GM18873 (cell line): ENCODE results near the gene CISD3.

Experiments
- ATAC-seq: cut with Tn5 transposase; IDR thresholded peaks from one replicate; pipeline ENCODE4 v1.9.1; 2021; ENCODE audit warnings: mild to moderate bottlenecking, moderate library complexity, moderate number of reproducible peaks; ENCODE audit not compliant: unreplicated experiment, low FRiP score

The CISD3 gene, protein sequence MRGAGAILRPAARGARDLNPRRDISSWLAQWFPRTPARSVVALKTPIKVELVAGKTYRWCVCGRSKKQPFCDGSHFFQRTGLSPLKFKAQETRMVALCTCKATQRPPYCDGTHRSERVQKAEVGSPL

DNA sequence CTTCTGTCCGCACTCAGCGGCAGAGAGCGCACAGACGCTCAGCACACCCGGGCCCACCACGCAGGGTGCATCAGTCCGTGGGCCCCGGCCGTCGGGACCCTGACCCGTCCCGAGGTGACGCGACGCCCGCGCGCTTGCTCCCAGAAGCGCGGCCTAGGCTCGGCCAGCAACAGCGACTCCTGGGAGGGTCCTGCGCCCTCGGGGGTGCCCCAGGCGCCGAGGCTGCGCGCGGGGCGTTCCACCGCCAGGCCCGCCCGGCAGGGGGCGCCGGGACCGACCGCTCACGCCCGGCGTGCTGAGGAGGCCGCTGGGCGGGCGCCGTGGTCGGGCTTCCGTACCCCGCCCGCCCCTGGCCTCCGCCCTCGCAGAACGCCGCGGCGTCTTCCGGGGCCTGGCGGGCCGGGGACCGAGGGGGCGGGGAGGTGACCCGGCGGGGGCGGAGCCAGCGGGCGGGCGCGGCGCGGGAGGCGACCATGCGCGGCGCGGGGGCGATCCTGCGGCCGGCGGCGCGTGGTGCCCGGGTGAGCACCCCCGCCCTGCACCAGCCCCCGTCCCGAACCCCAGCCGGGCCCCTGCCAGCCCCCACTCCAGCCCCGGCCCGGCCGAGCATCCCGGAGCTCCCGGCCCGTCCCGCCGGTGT is at the start of gene CISD3:
CISD3 (plus strand) TSS at position 456 of the 640 bp plus-strand sequence; CDS start at position 474, 18 bp downstream.
- ATAC-seq, result no peak

DNA sequence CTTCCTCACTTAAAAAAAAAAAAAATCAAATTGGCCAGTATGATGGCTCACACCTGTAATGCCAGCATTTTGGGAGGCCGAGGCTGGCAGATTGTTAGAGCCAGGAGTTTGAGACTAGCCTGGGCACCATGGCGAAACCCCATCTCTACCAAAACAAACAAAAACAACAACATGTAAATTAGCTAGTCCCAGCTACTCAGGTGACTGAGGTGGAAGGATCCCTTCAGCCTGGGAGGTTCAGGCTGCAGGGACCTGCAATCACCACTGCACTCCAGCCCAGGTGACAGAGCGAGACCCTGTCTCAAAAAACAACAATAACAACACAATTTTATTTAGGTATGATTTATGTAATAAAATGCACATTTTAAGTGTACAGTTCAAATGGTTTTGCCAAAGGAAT is 49.0 kb upstream of the CISD3 start:
- no peak for ATAC-seq

DNA sequence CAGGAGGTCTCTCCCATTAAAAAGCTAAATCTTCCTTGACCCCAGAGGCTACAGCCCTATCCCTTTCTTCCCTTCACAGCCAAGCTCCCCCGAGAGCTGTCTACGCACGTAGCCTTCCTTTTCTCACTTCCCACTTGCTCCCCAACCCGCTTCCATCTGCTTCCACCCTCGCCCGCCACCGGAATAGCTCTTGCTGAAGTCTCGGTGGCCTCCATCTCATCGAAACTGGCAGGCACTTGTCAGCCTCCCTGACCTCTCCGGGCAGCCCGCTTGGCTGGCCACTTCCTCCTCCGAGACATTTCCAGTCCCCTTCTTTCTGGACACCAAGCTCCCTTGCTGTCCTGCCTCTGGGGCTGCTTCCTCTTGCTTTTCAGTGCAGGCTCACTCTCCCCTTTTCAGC is 44.6 kb upstream of the CISD3 start:
- no peak for ATAC-seq

DNA sequence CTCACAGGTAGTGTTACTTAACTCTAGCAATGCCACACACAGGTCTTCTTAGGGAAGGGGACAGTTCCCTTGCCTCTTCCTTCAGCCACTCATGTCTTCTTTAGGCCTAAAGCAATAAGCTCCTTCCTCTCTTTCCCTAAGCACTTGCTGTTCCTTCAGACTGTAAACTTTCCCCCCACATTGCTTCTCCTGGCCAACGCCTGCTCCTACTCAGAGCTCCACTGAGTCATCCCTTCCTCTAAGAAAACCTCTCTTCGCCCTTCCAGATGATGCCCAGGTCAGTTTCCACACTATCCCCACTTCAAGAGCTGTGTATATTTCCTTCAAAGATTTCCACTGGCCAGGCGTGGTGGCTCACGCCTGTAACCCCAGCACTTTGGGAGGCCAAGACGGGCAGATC is 42.9 kb upstream of the CISD3 start:
- ATAC-seq, result no peak

DNA sequence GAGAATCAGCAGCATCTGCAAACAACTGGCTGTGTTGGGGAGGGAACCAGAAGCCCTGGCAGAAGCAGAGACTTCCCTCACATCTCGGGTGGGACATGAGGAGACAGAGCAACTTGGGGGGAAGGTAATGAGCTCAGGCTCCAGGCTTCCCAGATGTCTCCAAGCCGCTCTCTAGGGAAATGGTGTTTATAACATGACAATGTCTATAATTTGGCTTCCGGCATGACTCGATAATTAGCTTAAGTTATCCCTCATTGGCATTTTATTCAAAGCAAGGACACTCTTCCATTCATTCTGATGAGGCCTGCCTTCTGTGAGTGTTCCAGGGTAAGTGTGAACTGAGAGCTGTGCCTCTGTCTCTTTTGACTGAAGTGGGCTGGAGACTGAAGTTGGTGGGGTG is 39.8 kb upstream of the CISD3 start:
- ATAC-seq, result no peak

DNA sequence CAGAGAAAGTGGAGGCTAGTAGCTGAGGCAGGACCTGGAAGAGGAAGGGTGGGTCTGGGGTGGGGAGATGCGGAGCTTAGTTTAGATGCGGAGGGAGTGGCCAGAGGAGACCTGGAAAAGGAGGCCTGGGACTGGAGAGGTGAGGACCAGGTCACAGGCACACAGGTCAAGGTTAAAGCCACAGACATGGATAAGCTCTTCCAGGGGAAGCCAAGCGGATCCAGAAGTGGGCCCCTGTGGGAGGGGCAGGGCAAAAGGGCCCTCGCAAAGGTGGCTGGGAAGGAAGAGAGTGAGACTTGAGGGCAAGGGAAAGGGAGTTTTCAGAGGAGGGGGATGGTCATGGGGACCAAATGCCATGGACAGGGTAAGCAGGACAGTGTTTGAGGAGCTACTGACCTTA is 39.0 kb upstream of the CISD3 start:
- ATAC-seq, result no peak

DNA sequence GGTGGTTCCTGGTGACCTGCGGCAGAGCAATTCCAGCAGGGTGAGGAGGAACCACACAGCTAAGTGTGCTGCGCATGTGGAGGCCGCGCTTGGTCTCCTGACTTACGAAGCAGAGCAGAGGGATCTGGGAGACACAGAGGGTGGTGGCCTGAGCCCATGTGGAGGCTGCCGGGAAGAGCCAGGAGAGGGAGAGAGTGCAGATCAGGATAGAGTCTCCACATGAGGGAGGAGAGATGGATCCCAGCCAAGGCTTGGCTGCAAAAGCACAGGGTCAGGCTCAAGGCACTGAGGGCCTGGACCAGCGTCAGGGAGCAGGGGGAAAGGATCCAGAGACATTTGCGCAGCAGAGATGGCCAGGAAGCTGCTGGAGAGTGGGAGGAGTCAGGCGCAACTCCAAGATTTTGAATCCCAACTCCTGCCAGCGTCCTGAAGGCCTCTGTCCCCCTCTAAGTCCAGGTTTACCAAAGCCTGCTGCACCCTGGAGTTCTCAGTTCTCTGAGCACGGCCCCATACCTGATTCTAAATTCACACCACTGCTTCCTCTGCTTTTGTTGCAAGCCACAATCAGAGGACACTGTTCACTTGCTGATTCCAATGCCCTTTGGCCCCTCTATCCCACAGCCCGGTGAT is 36.3 kb upstream of the CISD3 start:
- ATAC-seq, result no peak

DNA sequence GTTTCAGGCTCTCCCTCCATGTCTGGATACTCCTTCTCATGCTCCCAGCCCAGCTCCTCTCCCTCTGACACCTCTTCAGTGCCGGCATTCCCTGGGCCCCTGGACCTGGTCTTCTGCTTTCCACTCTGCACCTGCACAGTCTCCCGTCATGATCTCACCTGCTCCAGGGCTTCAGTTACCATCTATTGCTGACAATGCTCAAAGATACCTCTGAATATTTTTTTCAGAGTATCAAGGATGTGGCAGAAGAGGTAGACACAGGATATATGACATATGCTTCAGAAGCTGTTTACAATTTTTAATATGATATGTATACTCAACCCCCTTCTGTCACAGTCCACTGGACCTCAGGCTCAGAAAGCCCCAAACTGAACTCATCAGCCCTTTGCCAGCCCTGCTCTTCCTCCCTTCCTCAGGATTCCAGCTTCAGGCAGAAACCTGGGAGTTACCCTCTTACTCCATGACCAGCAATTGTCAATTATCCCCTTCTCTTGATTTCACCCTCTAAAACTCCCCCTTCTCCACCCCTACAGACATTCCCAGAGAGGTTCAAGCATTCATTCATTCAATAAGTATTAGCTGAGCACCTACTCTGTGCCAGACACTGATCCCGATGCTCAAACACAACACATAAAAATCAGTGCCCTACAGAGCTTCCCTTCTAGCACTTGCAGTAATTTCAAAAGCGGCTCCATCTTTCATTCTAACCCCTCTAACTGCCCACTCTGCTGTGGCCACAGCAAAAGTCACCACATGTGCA is 32.9 kb upstream of the CISD3 start:
- ATAC-seq, result no peak

DNA sequence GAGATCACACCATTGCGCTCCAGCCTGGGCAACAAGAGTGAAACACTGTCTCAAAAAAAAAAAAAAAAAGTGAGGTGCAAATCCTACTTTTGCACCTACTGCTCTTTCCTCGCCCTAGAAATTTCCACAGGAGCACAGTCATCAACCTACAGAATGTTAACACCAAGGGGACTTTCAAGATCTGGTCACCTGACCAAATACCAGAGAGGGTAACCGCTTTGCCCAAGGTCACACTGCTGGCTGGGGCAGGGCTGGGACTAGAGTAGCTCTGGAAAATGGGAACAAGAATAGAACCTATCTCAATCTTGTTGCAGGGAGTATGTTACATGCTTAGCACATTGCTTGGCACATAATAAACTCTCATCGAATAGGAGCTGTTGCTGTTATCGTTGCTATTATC is 31.4 kb upstream of the CISD3 start:
- ATAC-seq, result no peak

DNA sequence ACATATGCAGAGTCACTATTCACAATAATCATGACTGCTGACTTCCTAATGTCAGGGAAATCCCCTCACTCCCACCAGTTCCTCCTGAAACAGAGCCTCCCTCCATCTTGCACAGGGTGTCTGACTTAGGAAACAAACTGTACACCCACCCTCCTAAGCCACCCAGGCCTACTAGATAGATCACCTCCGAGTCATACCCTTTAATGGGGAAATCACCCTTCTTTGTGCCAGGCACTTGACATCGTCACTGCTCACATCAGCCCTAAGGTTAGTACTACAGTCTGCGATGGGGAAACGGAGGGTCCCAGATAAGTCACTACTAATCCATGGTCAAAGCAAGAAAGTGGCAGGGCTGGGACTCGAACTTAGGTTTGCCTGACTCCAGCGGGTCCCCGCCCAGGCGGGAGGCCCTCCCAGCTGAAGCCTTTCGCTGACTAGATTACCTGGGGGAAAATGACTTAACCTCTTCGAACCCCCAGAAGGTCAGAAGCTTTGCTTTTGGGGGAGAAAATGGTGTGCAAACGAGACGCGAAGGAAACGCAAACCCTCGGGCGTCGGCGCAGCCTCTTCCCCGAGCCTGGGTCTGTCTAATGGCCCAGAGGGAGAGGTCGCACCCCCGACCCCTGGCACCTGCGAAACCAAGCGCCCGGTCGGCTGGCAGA is 28.5 kb upstream of the CISD3 start:
- ATAC-seq, result no peak

DNA sequence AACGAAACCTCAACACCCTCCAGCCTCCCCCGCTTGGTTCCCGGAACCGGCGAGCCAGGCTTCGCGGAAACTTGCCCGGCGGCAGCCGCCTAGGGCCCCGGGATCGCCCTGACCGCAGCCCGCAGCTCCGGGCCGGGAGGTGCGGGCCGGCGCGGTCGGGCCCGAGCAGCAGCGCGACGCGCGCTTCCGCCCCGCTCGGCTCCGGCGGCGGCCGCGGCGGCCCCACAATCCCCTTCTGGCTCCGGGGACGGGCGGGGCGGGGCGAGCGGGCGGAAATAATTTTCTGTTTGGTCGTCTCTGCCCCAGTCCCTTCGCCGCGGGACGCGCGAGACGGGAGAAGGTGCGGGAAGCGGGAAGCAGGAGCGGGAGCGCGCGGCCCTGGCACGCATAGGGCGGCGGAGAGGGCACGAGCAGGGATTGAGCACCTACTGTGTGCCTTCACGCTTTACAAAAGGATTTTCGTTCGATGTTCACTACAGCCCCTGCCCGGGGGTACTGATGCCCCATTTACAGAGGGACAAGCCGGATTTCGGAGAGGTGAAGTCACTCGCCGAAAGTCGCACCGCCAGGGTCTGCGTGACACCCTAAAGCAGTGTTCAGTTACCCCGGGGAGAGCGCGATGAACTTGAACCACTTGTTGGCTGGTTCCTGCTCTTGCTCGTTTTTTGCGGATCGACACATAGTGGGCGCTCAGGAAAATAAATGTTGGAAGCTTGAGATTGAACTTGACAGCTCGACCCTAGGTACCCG is 27.8 kb upstream of the CISD3 start:
- no peak for ATAC-seq

DNA sequence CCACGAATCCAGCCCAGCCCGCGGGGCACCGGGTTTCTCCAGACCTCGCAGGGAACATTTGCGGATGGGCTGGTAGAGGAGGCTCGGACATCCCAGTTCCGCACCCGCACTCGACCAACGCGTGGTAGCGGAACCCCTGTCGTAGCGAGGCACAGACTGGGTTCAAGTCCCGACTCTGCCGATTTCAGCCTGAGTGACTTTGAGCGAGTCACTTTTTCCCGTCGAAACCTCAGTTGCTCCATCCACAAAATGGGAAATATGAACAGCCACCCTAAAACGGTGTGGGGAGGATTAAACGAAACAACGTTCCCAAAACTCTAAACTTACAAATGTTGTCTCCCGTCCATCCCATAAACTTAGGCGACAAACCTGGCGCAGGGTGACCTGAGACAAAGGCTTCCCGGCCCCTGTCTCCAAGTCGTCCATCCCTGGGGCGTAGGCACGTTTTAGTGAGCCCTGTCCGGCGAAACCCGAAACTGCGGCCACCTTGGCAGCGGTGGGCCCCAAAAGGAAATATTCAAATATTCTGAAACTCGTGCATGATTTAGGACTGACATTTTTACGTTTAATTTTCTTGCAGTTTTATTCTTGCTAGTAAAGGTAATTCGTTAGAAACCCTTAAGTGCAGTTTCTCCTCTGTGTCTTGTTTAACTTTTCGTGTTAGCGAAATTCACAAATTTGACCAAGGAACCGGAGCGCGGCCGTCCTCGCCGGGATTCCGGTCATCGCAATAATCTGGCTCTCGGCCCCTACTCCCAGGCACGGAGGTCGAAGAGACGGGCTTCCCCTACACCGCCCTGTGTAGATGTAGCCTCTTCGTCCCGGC is 27.0 kb upstream of the CISD3 start:
- no peak for ATAC-seq

DNA sequence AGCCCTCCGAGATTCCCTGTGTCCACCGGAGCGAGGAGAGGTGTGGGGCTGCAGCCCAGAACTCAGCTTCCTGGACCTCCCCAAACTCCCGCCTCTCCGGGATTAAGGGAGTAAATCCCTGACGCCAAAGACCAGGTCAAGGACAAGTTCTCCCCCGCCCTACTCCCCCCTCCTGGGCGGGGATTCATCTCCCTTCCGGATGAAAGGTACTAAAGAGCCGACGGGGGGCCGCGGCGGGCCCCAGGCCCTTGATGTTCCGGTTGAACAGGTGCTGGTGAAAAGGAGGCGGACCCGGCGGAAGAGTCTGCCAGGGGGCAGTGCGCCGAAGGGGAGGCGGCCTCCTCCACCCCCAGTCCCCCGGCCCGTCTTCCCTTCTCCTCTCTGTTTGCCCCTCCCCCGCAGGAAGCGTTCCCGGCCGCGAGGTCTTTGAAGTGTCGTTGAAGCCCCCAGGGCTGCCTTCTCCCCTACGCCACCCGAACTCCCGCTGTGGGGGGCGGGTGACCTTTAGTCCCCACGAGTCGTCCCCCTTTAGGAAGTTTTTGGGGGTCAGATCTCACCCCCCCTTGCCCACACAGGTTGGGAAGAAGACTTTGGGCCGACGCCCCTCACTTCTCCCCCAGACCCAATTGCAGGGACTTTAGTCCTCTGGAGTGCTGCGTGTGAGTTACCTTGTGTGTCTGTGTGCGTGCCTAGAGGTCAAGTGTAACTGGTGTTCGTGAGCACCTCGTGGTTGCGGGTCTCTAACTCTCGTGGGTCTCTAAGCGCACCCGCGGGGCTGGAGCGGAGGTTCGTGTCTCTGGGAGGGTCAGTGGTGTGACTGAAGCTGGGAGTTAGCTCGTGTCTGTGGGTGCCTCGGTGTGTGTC is 26.2 kb upstream of the CISD3 start:
- ATAC-seq, result no peak

DNA sequence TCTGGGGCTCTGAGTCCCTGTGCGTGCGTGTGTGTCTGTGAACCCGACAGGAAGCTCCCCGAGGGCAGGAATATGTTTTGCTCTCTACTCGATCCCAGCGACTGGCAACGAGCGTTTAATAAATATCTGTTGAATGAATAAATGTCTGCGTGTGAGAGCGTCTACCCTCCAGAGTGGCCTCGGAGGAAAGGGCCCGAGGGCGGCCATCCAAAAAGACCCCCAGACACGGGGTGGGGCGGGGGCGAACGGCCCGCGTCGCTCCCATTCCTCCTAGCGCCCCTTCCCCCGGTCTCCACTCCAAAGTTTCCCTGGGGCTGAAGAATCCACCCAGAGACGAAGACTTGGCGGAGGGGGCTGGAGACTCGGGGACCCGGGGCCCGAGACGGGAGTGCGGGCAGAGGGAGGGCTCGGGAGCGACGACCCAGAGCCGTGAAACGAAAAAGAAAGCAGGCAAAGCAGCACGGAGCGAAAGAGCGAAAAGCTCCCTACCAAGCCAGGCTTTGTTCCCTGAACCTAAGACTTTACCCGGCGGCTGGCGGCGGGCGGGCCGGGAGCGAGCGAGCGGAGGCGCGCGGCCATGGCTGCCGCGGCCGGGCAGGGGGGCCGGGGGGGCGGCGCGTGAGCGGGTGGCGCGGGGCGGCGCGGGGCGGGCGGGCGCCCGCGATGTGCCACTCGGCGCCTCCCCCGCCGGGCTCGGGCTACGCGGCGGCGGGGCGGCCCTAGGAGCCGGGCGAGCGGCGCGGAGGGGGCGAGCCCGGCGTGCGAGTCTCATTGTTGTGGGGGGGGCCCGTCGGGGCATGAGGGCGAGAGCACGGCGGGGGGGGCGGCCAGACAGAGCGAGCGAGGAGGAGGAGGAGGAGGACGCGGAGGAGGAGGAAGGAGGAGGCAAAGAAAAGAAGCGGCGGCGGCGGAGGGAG is 25.3 kb upstream of the CISD3 start, which contains the start of gene MLLT6:
MLLT6 (plus strand) TSS at position 668 of the 917 bp plus-strand sequence. CDS start 360 bp downstream, outside the sequence.
- no peak for ATAC-seq

DNA sequence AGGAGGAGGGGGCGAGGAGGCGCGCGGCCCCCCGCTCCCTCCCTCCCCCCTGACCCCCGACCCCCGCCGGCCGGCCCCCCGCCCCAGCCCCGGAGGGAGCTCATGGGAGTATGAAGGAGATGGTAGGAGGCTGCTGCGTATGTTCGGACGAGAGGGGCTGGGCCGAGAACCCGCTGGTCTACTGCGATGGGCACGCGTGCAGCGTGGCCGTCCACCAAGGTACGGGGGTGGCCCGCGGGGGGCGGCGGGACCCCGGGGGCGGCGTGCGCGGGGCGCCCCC is 24.7 kb upstream of the CISD3 start:
- ATAC-seq, result no peak

DNA sequence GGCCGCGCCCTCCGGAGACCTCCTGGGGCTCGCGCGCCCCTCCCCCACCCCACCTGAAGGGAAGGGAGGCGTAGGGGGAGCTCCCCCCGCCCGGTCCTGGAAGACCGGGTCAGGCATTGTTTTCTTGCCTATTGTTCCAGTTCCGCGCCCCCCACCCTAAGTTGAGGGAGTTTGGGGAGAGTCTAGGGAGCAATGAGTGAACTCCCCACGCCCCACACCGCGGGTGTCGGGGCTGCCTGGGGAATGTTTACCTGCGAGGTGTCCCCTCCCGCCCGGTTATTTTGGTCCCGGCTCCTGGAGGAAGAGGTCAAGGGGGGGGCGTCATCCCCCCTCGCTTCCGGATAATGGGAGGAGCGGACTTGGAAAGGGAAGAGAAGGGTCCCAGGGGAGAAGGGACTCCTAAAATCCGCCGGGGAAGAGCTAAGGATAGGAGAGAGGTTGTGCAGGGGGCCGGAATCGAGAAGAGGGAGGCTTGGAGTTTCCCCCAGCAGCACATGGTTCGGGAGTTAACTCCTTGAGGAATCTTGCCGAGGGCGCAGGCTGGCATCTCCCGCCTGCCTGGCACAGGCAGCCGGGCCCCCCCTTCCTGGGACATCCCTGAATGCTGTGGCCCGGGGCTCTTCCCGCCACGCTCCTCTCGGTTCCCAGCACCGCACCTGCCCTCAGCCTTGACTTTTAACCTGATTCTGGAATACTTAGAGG is 24.2 kb upstream of the CISD3 start:
- no peak for ATAC-seq
